Upper lobe of right lung (tissue), 1 donor: Measurements from ENCODE around the gene PARD3. TPM values are rescaled to one million over a fixed set of nuclear protein-coding genes. Genes with fewer than 3 reads are reported as not detected.
A peak's percentile ranks its signal among the peaks of the same experiment; 100 is the strongest.

Source experiments
- ATAC-seq: fragments of 200-7000 bp; cut with Tn5 transposase; one replicate; pipeline ENCODE4 v1.9.1; 2020; ENCODE audit warnings: mild to moderate bottlenecking, moderate library complexity
- DNase-seq: peaks from one replicate; pipeline ENCODE4 v3.0.0-alpha.2; 2020
- H3K27ac ChIP-seq: fragments of 200-600 bp; one replicate; pipeline ENCODE4 v1.8.0; 2022
- H3K27me3 ChIP-seq: fragments of 200-600 bp; one replicate; pipeline ENCODE4 v1.8.0; 2022; ENCODE audit warnings: mild to moderate bottlenecking
- H3K36me3 ChIP-seq: fragments of 200-600 bp; one replicate; pipeline ENCODE4 v1.8.0; 2022
- H3K4me1 ChIP-seq: fragments of 200-600 bp; one replicate; pipeline ENCODE4 v1.8.0; 2022
- H3K4me3 ChIP-seq: fragments of 200-600 bp; one replicate; pipeline ENCODE4 v1.8.0; 2022; ENCODE audit warnings: mild to moderate bottlenecking
- H3K9me3 ChIP-seq: fragments of 200-600 bp; one replicate; pipeline ENCODE4 v1.8.0; 2022
- intact Hi-C: fragments of 100-400 bp; cut with DNase I; formaldehyde crosslinking; loops from one replicate; pipeline ENCODE4 v1.11.0; 2022
- total RNA-seq: library from RNA; stranded (reverse); fragmentation: NEBNext Ultra II Directional; extraction: Animal tissue kit (Norgen Biotek cat#: 25700); gene quantifications from one replicate; pipeline ENCODE4 v1.2.1, GENCODE V29; 2021
- TF ChIP-seq, protein P1 (sequence below): fragments of 200-600 bp; IDR thresholded peaks from one replicate; pipeline ENCODE4 v1.8.0; 2022; ENCODE audit warnings: antibody characterized with exemption
- donor health status: DM: no; HTN: yes; CAD: no; lungs with severe emphysema.

PARD3 gene
- total RNA-seq, 1 donor from 2014 or later = 38.5 TPM

DNA sequence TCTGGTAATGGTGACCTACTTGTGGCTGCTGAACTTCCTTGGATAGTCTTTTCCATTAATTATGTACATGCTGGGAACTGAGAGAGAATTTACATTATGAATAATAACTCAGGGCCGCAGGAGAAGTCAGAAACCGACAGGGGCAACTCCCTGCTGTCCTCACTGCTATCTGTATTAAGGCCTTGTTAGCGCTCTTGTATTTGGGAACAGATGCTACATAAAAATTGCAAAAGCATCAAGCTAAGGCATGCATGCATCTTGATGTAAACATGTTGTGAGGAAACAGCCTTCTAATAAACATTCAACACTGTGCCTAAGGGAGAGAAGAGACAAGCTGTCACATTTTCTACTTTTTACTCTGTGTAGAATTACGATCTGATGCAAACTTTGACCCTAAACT is 158.4 kb downstream of the PARD3 start:
- Histone ChIP-seq H3K27ac (no peak overlapping the region), H3K4me3 (no peak overlapping the region), H3K9me3 (no peaks in the 10 kb centered on the region), H3K4me1 (peaks cover 12% of the 10 kb centered on the region), H3K36me3 (no peaks in the 10 kb centered on the region), H3K27me3 (no peaks in the 10 kb centered on the region)
- ATAC-seq (no peak), DNase-seq (no peak)
- intact Hi-C loops = no loop called here
- TF ChIP-seq, protein P1, sequence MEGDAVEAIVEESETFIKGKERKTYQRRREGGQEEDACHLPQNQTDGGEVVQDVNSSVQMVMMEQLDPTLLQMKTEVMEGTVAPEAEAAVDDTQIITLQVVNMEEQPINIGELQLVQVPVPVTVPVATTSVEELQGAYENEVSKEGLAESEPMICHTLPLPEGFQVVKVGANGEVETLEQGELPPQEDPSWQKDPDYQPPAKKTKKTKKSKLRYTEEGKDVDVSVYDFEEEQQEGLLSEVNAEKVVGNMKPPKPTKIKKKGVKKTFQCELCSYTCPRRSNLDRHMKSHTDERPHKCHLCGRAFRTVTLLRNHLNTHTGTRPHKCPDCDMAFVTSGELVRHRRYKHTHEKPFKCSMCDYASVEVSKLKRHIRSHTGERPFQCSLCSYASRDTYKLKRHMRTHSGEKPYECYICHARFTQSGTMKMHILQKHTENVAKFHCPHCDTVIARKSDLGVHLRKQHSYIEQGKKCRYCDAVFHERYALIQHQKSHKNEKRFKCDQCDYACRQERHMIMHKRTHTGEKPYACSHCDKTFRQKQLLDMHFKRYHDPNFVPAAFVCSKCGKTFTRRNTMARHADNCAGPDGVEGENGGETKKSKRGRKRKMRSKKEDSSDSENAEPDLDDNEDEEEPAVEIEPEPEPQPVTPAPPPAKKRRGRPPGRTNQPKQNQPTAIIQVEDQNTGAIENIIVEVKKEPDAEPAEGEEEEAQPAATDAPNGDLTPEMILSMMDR = no peak

DNA sequence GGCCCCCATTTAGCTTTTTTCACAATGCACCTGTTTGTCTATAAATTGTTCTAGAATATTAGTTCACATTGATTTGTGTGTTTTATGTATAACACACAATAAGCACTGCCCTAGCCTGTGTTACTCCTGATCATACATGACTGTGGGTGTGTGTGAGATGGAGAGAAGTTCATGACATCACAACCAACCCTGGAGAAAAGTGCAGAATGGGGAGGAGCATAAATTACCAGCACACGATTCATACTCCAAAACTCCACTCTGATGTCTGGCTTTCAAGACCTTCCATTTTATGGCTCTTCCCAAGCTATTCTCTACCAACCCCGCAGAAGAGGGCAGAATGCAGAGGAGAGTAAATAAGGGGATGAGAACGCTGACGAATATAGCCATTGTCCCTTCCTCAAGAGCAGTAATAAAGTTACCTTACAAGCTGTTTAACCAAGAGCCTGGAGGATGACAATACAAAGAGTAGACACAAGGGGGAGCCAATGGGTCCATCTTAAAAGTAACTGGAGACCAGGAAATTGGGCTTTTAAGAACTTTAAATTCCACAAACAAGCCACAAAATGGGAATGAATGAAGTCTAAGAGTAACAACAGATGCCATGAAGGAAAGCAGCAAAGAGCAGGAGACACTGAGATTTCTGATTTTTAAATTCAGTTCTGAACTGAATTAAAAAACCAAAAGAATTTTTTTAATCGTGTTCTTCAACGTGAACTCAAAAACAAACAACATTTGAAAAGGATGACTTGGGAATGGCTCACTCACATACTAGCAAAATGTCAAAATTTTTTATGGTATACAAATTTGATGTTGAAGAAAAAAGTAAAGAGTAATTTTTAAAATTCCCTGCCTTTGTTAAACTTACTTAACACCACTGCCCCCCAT is 159.6 kb downstream of the PARD3 start:
- no peak overlapping the region for H3K27ac ChIP-seq
- no peaks in the 10 kb centered on the region for H3K36me3 ChIP-seq
- no peak overlapping the region for H3K4me3 ChIP-seq
- TF ChIP-seq, protein P1 = peak; percentile 66
- intact Hi-C loops = no loop called here
- ATAC-seq = peak; percentile 83
- DNase-seq = no peak
- H3K9me3 ChIP-seq = no peaks in the 10 kb centered on the region
- H3K27me3 ChIP-seq = no peaks in the 10 kb centered on the region
- H3K4me1 ChIP-seq = peaks cover 3% of the 10 kb centered on the region

DNA sequence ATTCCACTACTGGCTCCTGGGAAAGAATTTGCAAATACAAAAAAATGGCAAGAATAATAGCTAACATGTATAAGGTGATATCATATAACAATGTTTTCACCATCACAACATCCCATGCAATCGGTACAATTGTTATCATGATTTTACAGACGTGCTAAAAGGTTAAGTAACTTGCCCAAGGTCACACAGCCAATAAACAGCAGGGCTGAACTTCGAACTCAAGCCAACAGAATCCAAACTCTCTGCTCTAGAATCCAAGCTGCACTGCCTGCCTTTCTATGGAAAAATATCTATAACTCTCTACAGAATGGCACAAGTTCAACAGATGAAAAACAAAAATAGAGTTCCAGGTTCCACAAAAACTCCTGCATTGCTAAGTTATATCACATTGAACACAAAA is 160.9 kb downstream of the PARD3 start:
- Histone ChIP-seq H3K9me3 (no peaks in the 10 kb centered on the region), H3K27ac (no peak overlapping the region), H3K4me3 (no peak overlapping the region), H3K4me1 (peaks cover 3% of the 10 kb centered on the region), H3K36me3 (no peaks in the 10 kb centered on the region), H3K27me3 (no peaks in the 10 kb centered on the region)
- TF ChIP-seq, protein P1 = no peak
- no peak for DNase-seq
- intact Hi-C loops = no loop called here
- ATAC-seq = no peak

DNA sequence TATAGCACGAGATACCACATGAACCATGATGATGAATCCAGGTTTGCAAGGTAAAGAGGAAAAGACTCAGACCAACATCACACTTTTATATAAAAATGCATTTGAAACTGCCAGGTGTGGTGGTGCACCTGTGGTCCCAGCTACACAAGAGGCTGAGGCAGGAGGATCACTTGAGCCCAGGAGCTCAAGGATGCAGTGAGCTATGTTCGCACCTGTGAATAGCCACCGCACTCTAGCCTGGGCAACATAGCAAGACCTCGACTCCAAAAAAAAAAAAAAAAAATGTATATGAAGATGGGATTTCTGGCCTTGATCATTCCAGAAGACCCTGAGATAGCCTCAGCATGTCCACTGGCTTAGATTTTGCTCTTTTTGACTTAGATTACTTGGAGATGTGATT is 161.6 kb downstream of the PARD3 start:
- Histone ChIP-seq H3K27me3 (no peaks in the 10 kb centered on the region), H3K27ac (no peak overlapping the region), H3K4me3 (no peak overlapping the region), H3K4me1 (peaks cover 3% of the 10 kb centered on the region), H3K9me3 (no peaks in the 10 kb centered on the region), H3K36me3 (no peaks in the 10 kb centered on the region)
- DNase-seq = no peak
- ATAC-seq = no peak
- TF ChIP-seq, protein P1 = no peak
- intact Hi-C loops = no loop called here

DNA sequence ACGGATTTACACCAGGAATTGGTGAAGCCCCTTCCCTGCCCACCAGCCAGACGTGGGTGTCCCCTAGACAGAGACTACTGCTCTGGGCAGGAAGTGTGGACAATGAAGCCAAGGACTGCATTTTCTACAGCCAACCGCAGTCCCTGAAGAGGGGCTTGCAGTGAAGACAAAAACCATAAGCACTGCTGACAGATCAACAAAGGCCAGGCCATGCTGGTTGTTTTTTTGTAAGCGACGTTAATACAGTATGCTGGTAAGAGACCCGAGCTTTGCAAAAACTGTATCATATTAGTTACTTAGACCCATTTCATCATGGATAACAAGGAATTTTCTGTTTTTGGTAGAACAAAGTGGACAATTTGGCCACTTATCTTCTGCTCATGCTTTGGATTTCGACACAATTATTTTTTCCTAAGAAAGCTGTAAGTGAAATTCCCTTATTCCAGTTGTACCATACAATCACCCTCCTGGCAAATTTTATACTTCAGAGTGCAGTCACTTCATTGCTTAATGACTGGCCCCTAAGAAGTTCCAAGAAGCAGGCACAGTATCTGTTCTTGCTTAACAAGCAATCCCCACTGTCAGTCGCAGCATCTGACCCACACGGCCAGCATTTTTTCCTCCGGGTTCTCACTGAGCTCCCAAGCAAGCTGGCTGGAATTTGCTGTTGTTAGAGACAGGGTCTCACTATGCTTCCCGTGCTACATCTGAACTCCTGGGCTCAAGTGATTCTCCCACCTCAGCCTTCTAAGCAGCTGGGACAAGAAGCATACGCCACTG is 163.5 kb downstream of the PARD3 start:
- DNase-seq = no peak
- no peak for ATAC-seq

More for the DNA sequence above, 163.5 kb downstream of the PARD3 start:
- intact Hi-C loops = no loop called here
- Histone ChIP-seq H3K4me1 (peaks cover 3% of the 10 kb centered on the region), H3K4me3 (no peak overlapping the region), H3K27me3 (no peaks in the 10 kb centered on the region), H3K9me3 (no peaks in the 10 kb centered on the region), H3K27ac (no peak overlapping the region), H3K36me3 (no peaks in the 10 kb centered on the region)
- TF ChIP-seq, protein P1 = no peak
